ENCODE results near the gene PLXNA2. TPM values are rescaled to one million over a fixed set of nuclear protein-coding genes. Genes with fewer than 3 reads are reported as not detected.

PLXNA2 gene
- polyA plus RNA-seq, 5 donors = 19.5 to 37.5 (median 26.6) TPM

DNA sequence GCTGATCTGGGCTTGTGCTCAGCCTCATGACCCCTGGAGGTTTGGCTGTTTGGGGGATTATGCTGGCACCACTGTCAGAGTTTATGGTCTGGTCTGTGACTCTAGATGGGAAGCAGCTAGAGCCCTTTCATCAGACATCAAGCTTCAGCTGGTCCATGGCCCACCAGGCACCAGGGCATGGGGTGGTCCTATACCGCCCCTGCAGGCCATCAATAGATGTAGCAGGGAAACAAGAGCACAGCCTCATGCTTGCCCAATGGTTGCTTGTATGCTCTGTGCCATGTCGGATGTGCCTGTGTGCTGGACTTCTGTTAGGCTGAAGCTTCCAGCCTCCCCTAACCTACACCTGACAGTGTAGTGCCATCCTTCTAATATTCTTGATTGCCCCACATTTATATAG lies 262.2 kb downstream of the PLXNA2 start:
- no peak for DNase-seq

DNA sequence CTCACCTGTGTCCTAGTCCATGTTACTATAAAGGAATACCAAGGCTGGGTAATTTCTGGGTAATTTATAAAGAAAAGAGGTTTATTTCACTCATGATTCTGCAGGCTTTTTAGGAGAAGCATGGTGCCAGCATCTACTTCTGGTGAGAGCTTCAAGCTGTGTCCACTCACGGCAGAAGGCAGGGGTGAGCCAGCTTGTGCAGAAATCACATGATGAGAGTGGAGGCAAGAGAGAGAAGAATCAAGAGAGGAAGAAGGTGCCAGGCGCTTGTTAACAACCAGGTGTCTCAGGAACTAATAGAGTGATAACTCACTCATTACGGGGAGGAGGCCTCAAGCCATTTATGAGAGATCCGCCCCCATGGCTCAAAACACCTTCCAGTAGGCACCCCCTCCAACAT lies 265.7 kb downstream of the PLXNA2 start:
- no peak for DNase-seq

DNA sequence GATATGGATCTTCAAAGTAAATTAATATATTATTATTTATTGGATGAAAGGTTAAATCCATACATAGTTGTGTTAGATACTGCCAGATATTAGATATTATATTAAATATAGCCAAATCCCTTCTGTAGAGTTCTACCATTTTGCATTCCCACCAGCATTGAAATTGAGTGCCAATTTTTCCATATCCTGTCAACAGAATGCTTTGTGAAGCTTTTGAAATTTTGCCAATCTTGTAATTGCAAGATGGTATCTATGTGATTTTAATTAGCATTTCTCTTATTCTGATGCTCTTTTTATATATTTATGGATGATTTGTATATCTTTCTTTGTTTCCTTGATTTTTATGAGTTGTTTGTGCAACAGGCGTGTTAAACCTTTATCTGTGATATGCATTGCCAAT lies 266.3 kb downstream of the PLXNA2 start:
- no peak for DNase-seq

DNA sequence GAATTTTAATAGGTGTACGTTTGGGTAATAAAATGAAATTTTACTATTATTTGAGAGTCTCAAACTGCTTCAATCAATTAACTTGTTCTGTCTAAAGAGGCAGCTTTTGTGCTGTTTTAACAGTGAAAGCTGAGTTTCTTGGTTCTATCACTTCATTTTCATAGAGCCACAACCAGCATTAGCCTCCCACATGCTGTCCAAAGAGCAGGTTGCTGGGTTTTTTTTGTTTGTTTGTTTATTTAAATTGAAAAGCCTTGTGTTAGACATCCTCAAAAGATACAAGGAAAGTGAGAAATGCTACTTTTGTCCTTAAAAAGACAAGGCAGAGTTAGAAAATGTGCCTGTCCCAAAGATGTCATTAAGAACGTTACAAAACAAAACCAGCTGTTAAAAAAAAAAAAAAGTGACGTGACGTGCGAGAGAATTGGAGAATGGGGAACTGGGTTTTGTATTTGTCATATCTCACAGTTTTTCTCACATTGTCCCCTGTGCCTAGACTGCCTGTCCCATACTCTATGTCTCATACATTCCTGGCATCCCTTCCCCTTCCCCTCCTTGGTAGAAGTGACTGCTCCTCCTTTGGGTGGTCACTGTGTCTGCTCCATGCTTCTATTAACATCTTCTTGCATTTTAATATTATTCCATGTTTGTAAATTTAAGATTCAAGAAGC lies 270.2 kb downstream of the PLXNA2 start:
- DNase-seq = no peak

DNA sequence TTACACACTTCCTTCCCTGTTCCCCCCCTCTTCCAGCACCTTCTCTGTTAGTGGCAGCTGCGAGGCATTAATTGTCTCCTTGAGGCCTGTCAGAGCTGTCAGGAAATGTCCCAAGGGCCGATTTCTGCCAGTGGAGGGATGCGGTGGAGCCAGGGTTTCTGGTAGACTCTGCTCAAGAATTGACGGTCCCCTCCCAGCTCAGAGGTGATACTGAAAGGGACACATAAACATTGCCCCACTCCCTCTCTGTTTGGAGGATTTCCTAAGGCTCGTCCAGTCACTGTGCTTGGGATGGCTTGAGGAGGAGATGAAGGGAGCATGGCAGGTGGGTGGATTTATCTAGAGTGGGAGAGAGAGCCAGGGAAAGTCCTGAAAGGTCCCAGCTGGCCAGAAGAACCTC lies 271.8 kb downstream of the PLXNA2 start:
- DNase-seq = no peak
